Nucleus accumbens (tissue), 56 donors: ENCODE data around the gene HLA-G.
A peak's percentile ranks its signal among the peaks of the same experiment; 100 is the strongest.
"Not testable (repeated sequence)": the region's sequence is repeated elsewhere in the genome, so short reads cannot be mapped to it uniquely, and the experiment has no call there.

Experiments
- DNase-seq, 56 donors: peaks; one replicate each; lab custom pipeline; 2025; lab: John Stamatoyannopoulos, UW

Gene HLA-G

GRCh38 chr6:29827579-29828470 is at the start of gene HLA-G:
Gene HLA-G, plus strand, starts transcription at chr6:29827825. Its CDS starts 20 bp downstream, at chr6:29827845.
- DNase-seq: peak in 1 of 56 donors; percentile 34

- not testable (repeated sequence) for DNase-seq
Measured at GRCh38 chr6:29780019-29780698, 47.5 kb upstream of the HLA-G start.

GRCh38 chr6:29789176-29789575 is 38.4 kb upstream of the HLA-G start:
- DNase-seq: no peak

- no peak for DNase-seq
Measured at GRCh38 chr6:29790626-29791025, 37.0 kb upstream of the HLA-G start.

- DNase-seq: no peak
Measured at GRCh38 chr6:29791162-29791561, 36.5 kb upstream of the HLA-G start.

- DNase-seq: peak in 1 of 56 donors; percentile 13
Measured at GRCh38 chr6:29791786-29792122, 35.9 kb upstream of the HLA-G start.

GRCh38 chr6:29792123-29793035 is 35.2 kb upstream of the HLA-G start:
- DNase-seq: peak in 40 of 56 donors; percentile 4 to 79 (median 25)

GRCh38 chr6:29793036-29793356 is 34.6 kb upstream of the HLA-G start:
- no peak for DNase-seq

- DNase-seq: no peak
Measured at GRCh38 chr6:29793796-29794195, 33.8 kb upstream of the HLA-G start.

GRCh38 chr6:29796026-29796425 is 31.6 kb upstream of the HLA-G start:
- DNase-seq: no peak

GRCh38 chr6:29797135-29797534 is 30.5 kb upstream of the HLA-G start:
- no peak for DNase-seq

- no peak for DNase-seq
Measured at GRCh38 chr6:29797966-29798365, 29.7 kb upstream of the HLA-G start.

GRCh38 chr6:29800254-29800653 is 27.4 kb upstream of the HLA-G start:
- DNase-seq: no peak

- DNase-seq: no peak
Measured at GRCh38 chr6:29806387-29806786, 21.2 kb upstream of the HLA-G start.

- no peak for DNase-seq
Measured at GRCh38 chr6:29809249-29809648, 18.4 kb upstream of the HLA-G start.

- DNase-seq: no peak
Measured at GRCh38 chr6:29810371-29810770, 17.3 kb upstream of the HLA-G start.

GRCh38 chr6:29811377-29811776 is 16.2 kb upstream of the HLA-G start:
- no peak for DNase-seq

GRCh38 chr6:29813066-29813465 is 14.6 kb upstream of the HLA-G start:
- DNase-seq: no peak

- no peak for DNase-seq
Measured at GRCh38 chr6:29813809-29814208, 13.8 kb upstream of the HLA-G start.

GRCh38 chr6:29814379-29815117 is 13.1 kb upstream of the HLA-G start:
- DNase-seq: no peak
